Activated T-cell treated with anti-CD3 and anti-CD28 coated beads for 1 hour (primary cell): ENCODE results near the gene HIVEP2.

Source experiments
- DNase-seq: peaks from one replicate; pipeline ENCODE4 v3.0.0-alpha.2; 2020; ENCODE audit warnings: low read depth

The HIVEP2 gene

GRCh38 chr6:142729618-142730017 is 215.4 kb downstream of the HIVEP2 start:
- DNase-seq: no peak

GRCh38 chr6:142728910-142729481 is 216.0 kb downstream of the HIVEP2 start:
- no peak for DNase-seq

GRCh38 chr6:142728364-142728763 is 216.6 kb downstream of the HIVEP2 start:
- DNase-seq: no peak

- no peak for DNase-seq
These were observed 218.4 kb downstream of the HIVEP2 start for GRCh38 chr6:142726616-142727015.

- no peak for DNase-seq
These were observed 219.8 kb downstream of the HIVEP2 start for GRCh38 chr6:142725024-142725770.

- DNase-seq: no peak
These were observed 222.1 kb downstream of the HIVEP2 start for GRCh38 chr6:142722841-142723240.

- DNase-seq: no peak
These were observed 223.0 kb downstream of the HIVEP2 start for GRCh38 chr6:142722012-142722411.

GRCh38 chr6:142721215-142721920 is 223.6 kb downstream of the HIVEP2 start:
- no peak for DNase-seq

GRCh38 chr6:142718667-142719191 is 226.2 kb downstream of the HIVEP2 start:
- no peak for DNase-seq

GRCh38 chr6:142716097-142716496 is 228.9 kb downstream of the HIVEP2 start:
- no peak for DNase-seq

- no peak for DNase-seq
These were observed 229.8 kb downstream of the HIVEP2 start for GRCh38 chr6:142714951-142715785.

GRCh38 chr6:142713959-142714358 is 231.0 kb downstream of the HIVEP2 start:
- DNase-seq: no peak

- DNase-seq: no peak
These were observed 232.7 kb downstream of the HIVEP2 start for GRCh38 chr6:142712231-142712630.

- no peak for DNase-seq
These were observed 236.3 kb downstream of the HIVEP2 start for GRCh38 chr6:142708651-142709050.

- no peak for DNase-seq
These were observed 237.7 kb downstream of the HIVEP2 start for GRCh38 chr6:142707255-142707654.

- no peak for DNase-seq
These were observed 238.8 kb downstream of the HIVEP2 start for GRCh38 chr6:142706210-142706609.

- DNase-seq: no peak
These were observed 239.9 kb downstream of the HIVEP2 start for GRCh38 chr6:142705054-142705453.

GRCh38 chr6:142702501-142703460 is 242.2 kb downstream of the HIVEP2 start:
- DNase-seq: no peak
